Muscle of leg (tissue), 11 donors: ENCODE data around the gene ZDHHC14. TPM values are rescaled to one million over a fixed set of nuclear protein-coding genes. Genes with fewer than 3 reads are reported as not detected.

ENCODE experiments used
- DNase-seq: peaks from one replicate; pipeline ENCODE4 v3.0.0; 2013
- H3K27ac ChIP-seq: one replicate; pipeline ENCODE4 v1.5.1; 2013; ENCODE audit warnings: mild to moderate bottlenecking, low read length, control low read depth
- H3K27me3 ChIP-seq: one replicate; pipeline ENCODE4 v1.6.1; 2013; ENCODE audit warnings: low read length; ENCODE audit not compliant: control insufficient read depth, insufficient read depth
- H3K36me3 ChIP-seq: one replicate; pipeline ENCODE4 v1.6.1; 2013; ENCODE audit warnings: low read length; ENCODE audit not compliant: control insufficient read depth, insufficient read depth
- H3K4me1 ChIP-seq: one replicate; pipeline ENCODE4 v1.6.1; 2013; ENCODE audit warnings: low read length; ENCODE audit not compliant: control insufficient read depth, insufficient read depth
- H3K4me3 ChIP-seq: one replicate; pipeline ENCODE4 v1.5.1; 2013; ENCODE audit warnings: low read length, control low read depth
- H3K9me3 ChIP-seq: replicated peaks from 2 replicates; pipeline ENCODE4 v1.6.1; 2013; ENCODE audit warnings: low read depth, low read length; ENCODE audit not compliant: control insufficient read depth
- WGBS: methylation state at CpG from one replicate; pipeline ENCODE4 v1.1.5; 2013; ENCODE audit warnings: missing lambda C conversion rate; ENCODE audit not compliant: insufficient coverage; 5-methylcytosine and 5-hydroxymethylcytosine counted together
- polyA plus RNA-seq, 8 donors: library from polyadenylated mRNA; unstranded; fragments of 120-200 nt; gene quantifications; one replicate each; pipeline versions ENCODE4 v1.2.1 to v1.2.3, GENCODE V29; 2013; ENCODE audit warnings: inconsistent platforms in 1 of 8, low replicate concordance in 1 of 8; ENCODE audit not compliant: insufficient read length in 8 of 8, insufficient read depth in 1 of 8
- total RNA-seq: library from RNA; stranded (reverse); fragments of 120-200 nt; gene quantifications from one replicate; pipeline ENCODE4 v1.2.4, GENCODE V29; 2013

Gene ZDHHC14
- total and polyA plus RNA-seq, 9 donors: 3.4 to 8.9 (median 5.7) TPM

DNA sequence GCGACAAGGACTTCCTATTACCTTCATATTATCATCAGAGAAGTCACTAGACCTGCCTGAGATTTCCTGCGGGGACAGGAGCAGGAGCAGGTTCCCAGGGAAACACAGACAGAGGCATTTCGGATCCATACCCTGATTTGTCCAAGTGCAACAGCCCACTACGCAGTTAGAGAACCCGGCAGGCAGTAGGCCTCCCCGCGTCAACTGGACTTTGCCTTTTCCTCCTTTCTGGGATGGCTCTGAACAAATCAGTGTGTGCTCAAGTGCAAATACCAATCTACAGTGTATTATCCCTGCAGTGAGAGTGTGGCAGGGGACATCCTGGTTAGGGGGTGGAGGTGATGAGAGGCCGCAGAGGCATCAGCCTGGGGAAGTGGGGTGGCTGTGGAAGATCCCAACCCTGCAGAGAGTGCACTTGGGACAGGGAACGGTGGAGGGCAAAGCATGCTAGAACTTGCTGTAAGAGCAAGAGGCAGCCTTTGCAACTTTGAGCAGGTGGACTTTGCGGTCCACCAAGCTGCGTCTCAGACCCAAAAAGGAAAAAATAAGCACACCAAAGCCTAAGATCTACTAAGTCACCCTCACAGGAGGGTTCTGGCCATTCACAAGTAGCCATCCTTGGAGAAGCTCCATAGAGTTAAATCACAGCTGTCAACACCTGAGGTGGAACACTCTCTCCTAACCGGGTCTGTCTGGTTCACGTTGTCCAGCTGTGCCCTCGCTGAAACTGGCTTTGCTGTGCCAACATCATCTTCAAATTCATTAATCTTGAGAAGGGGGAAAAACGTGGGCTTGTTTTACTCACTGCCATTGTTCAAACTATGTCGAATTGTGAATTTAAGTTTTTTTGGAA lies 159.1 kb downstream of the ZDHHC14 start:
- Histone ChIP-seq H3K4me3 (no peak overlapping the region), H3K27me3 (no peaks in the 10 kb centered on the region), H3K27ac (no peak overlapping the region), H3K36me3 (peaks cover 5% of the 10 kb centered on the region), H3K9me3 (no peaks in the 10 kb centered on the region), H3K4me1 (peaks cover 20% of the 10 kb centered on the region)
- 89% methylated on average over 9 of the region's 16 CpGs for WGBS
- DNase-seq: no peak

DNA sequence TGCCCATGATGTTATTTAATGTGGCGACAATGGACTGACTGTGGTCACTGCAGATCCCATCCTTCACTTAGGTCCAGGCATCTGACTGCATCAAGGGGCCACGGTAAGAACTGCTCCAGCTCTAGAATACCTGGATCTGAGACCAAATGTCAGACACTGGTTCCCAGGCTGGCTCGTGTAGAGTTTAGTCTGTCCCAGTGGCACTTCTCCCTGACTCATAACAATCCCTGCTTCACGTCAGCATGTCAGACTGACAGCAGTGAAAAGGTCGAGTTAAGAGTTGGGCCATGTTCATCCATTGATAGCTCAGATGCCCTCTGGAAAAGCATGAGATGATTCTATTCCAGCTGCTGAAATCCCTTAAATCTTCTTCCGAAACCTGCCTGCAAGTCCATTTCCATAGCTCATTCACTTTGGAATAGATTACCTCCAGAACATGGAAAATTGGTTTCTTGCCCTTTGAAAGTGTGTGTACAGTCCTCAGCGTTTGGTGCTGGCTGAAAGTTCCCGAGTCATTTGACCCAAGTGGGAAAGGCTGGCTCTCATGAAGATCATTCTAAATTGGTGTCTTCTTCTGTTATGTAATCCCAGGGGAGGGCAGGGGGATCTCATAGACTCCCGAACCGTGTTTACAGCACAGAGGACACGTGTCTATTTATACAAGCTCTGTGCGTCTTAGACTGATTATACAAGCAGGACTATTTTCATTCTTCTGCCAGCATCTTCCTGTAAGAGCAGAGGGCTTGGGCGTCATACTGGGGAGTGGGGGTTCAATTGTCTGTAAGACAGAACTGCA lies 160.8 kb downstream of the ZDHHC14 start:
- Histone ChIP-seq H3K9me3 (no peaks in the 10 kb centered on the region), H3K4me3 (no peak overlapping the region), H3K4me1 (peaks cover 16% of the 10 kb centered on the region), H3K27ac (no peak overlapping the region), H3K36me3 (peaks cover 5% of the 10 kb centered on the region), H3K27me3 (no peaks in the 10 kb centered on the region)
- 66% methylated on average over 8 of the region's 13 CpGs for WGBS
- DNase-seq: peak; percentile 47

DNA sequence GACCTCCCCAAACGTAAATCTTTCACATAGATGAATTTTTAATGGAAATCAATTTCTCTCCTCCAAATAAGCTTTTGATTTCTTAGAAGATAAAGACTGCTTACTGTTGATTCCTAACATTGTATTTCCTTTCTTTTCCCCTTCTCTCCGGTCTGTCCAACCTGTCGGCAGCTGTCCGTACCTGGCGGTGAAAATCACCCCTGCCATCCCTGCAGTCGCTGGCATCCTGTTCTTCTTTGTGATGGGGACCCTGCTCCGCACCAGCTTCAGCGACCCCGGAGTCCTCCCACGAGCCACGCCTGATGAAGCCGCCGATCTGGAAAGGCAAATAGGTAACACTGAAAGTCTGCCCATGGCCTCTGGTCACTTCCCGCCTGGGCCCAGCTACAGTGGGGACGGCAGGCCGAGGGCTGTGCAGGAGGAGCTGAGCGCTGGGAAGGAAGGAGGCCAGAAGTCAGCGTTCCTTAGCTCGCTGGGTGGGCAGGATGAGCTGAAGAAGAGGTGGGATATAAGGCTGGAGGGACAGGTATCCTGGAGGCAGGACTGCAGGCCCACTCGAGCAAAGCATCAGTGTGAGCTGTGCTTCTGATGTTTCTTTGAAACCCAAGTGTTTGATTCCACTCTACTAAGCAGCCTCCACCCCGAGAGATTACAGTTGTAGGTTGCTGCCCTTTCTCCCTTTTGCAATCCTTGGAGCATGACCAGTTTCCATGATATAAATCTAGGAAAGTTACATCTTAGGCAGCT lies 161.6 kb downstream of the ZDHHC14 start:
- Histone ChIP-seq H3K36me3 (peaks cover 5% of the 10 kb centered on the region), H3K27ac (no peak overlapping the region), H3K4me3 (no peak overlapping the region), H3K9me3 (no peaks in the 10 kb centered on the region), H3K4me1 (peaks cover 14% of the 10 kb centered on the region), H3K27me3 (no peaks in the 10 kb centered on the region)
- DNase-seq: no peak
- whole genome bisulfite sequencing: 90% methylated on average over 16 of the region's 21 CpGs

DNA sequence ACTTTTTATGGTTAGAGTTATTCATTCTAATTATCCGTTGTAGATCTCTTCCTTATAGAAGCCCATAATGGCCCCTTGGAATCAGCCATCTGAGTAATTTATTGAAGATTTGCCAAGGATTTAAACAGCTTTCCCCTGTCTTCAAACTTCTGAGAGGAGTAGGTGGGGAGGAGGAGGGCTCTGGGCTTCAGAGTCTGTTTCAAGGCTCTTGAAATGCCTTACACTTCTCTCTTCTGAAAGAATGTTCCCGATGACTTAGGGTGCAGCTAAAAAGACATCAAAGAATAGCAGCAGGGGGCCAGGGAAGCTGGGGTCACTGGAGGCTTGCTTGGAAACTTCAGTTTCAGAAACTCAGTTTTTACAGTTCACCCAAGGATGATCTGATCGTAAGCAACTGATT lies 165.3 kb downstream of the ZDHHC14 start:
- WGBS: no CpG with 5 or more reads among the region's 3 CpGs
- no peak for DNase-seq

GRCh38 chr6:157547112-157547511 lies 166.1 kb downstream of the ZDHHC14 start:
- no peak overlapping the region for H3K27ac ChIP-seq
- 62% methylated on average over 6 of the region's 8 CpGs for WGBS
- H3K27me3 ChIP-seq: no peaks in the 10 kb centered on the region
- no peak overlapping the region for H3K4me3 ChIP-seq
- DNase-seq: no peak
- H3K4me1 ChIP-seq: peaks cover 1% of the 10 kb centered on the region
- no peaks in the 10 kb centered on the region for H3K9me3 ChIP-seq
- H3K36me3 ChIP-seq: peaks cover 5% of the 10 kb centered on the region

More for the DNA sequence above, 165.3 kb downstream of the ZDHHC14 start:
- Histone ChIP-seq H3K9me3 (no peaks in the 10 kb centered on the region), H3K27ac (no peak overlapping the region), H3K36me3 (peaks cover 5% of the 10 kb centered on the region), H3K4me1 (peaks cover 4% of the 10 kb centered on the region), H3K27me3 (no peaks in the 10 kb centered on the region), H3K4me3 (no peak overlapping the region)

- H3K36me3 ChIP-seq: peaks cover 2% of the 10 kb centered on the region
- 83% methylated on average over 14 of the region's 24 CpGs for WGBS
These were observed 167.9 kb downstream of the ZDHHC14 start for GRCh38 chr6:157548635-157549467.

DNA sequence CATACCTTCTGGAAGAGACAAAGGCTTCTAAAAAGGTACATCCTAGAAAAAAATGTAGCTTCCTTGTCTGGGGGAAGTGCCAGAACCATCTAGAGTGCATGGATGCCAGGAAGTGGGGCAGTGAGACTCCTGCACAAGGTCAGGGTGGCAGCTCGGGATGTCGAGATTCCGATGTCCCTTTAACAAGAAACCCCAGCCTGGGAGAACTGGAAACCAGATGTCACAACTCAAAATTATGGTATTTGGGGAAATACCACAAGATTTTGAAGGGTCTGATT lies 168.4 kb downstream of the ZDHHC14 start:
- Histone ChIP-seq H3K36me3 (no peaks in the 10 kb centered on the region), H3K9me3 (no peaks in the 10 kb centered on the region), H3K27me3 (no peaks in the 10 kb centered on the region), H3K27ac (no peak overlapping the region), H3K4me1 (no peaks in the 10 kb centered on the region), H3K4me3 (no peak overlapping the region)
- DNase-seq: no peak
- WGBS: no CpG with 5 or more reads among the region's 3 CpGs

More at GRCh38 chr6:157548635-157549467, 167.9 kb downstream of the ZDHHC14 start:
- DNase-seq: peak; percentile 30
- Histone ChIP-seq H3K27ac (no peak overlapping the region), H3K4me1 (no peaks in the 10 kb centered on the region), H3K4me3 (no peak overlapping the region), H3K27me3 (no peaks in the 10 kb centered on the region), H3K9me3 (no peaks in the 10 kb centered on the region)

DNA sequence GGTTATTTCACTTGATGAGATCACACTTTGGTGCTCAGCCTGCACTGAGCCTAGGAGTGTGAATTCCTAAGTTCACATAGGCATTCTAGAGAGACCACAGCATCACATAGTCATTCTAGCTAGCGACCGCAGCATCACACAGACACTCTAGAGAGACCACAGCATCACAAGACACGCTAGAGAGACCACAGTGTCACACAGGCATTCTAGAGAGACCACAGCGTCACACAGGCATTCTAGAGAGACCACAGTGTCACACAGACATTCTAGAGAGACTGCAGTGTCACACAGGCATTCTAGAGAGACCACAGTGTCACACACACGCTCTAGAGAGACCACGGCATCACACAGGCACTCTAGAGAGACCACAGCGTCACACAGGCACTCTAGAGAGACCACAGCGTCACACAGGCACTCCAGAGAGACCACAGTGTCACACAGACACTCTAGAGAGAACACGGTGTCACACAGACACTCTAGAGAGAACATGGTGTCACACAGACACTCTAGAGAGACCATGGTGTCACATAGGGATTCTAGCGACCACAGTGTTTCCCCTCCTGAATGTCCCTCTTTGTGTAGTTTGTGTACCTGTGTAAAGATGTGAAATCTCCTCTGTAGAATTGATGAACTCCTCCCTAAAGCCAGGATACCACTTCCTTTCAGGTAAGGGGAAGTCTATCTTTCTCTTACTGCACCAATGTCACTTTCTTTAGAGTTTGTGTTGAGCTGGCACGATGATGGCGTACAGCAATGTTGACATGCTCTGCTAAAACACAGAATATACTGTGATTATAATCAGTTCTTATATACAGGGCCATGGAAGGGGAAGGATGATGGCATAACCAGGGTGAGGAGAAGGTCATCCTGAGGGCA lies 169.4 kb downstream of the ZDHHC14 start:
- Histone ChIP-seq H3K4me3 (no peak overlapping the region), H3K9me3 (no peaks in the 10 kb centered on the region), H3K27me3 (no peaks in the 10 kb centered on the region), H3K27ac (no peak overlapping the region), H3K4me1 (no peaks in the 10 kb centered on the region), H3K36me3 (no peaks in the 10 kb centered on the region)
- 67% methylated on average over 9 of the region's 12 CpGs for WGBS
- DNase-seq: no peak
